Measurements from ENCODE around the gene XRCC1.
A peak's percentile ranks its signal among the peaks of the same experiment; 100 is the strongest.
"Not testable (repeated sequence)": the region's sequence is repeated elsewhere in the genome, so short reads cannot be mapped to it uniquely, and the experiment has no call there.

XRCC1 gene

GRCh38 chr19:43541920-43542650 lies 33.2 kb downstream of the XRCC1 start:
- DNase-seq = no peak

- no peak for DNase-seq
Measured at GRCh38 chr19:43540381-43540780, 34.9 kb downstream of the XRCC1 start.

- DNase-seq = no peak
Measured at GRCh38 chr19:43538922-43539321, 36.4 kb downstream of the XRCC1 start.

GRCh38 chr19:43534816-43535761 lies 40.2 kb downstream of the XRCC1 start:
- DNase-seq = peak; percentile 37

- DNase-seq = no peak
Measured at GRCh38 chr19:43534305-43534815, 41.0 kb downstream of the XRCC1 start.

GRCh38 chr19:43533546-43534304 lies 41.6 kb downstream of the XRCC1 start:
- peak; percentile 99 for DNase-seq

GRCh38 chr19:43532962-43533545 lies 42.3 kb downstream of the XRCC1 start, which contains the start of gene ZNF575:
Gene ZNF575, plus strand, starts transcription at chr19:43533188. Its CDS starts 1,235 bp downstream, at chr19:43534423.
- DNase-seq = peak; percentile 90

- no peak for DNase-seq
Measured at GRCh38 chr19:43532571-43532961, 42.8 kb downstream of the XRCC1 start.

- peak; percentile 31 for DNase-seq
Measured at GRCh38 chr19:43527860-43528622, 47.3 kb downstream of the XRCC1 start.

- peak; percentile 76 for DNase-seq
Measured at GRCh38 chr19:43526884-43527859, 48.2 kb downstream of the XRCC1 start, which contains the start of gene ETHE1. Gene ETHE1, minus strand, starts transcription at chr19:43527201. Its CDS starts 24 bp downstream, at chr19:43527177.

GRCh38 chr19:43525836-43526771 lies 49.2 kb downstream of the XRCC1 start:
- DNase-seq = peak; percentile 28

- peak; percentile 69 for DNase-seq
Measured at GRCh38 chr19:43524922-43525835, 50.1 kb downstream of the XRCC1 start.

- DNase-seq = not testable (repeated sequence)
Measured at GRCh38 chr19:43523696-43524095, 51.6 kb downstream of the XRCC1 start.

- DNase-seq = no peak
Measured at GRCh38 chr19:43522929-43523328, 52.4 kb downstream of the XRCC1 start.

- peak; percentile 74 for DNase-seq
Measured at GRCh38 chr19:43519436-43520088, 55.8 kb downstream of the XRCC1 start.

GRCh38 chr19:43518051-43518450 lies 57.3 kb downstream of the XRCC1 start:
- DNase-seq = no peak

GRCh38 chr19:43512399-43512798 lies 62.9 kb downstream of the XRCC1 start:
- DNase-seq = not testable (repeated sequence)

Measured in inflammatory macrophage treated with lipopolysaccharide for 4 hours (primary cell).